OCI-LY3 (cell line): ENCODE data around the gene TACR1.
"Not testable (repeated sequence)": the region's sequence is repeated elsewhere in the genome, so short reads cannot be mapped to it uniquely, and the experiment has no call there.

Source experiments
- EZH2phosphoT487 ChIP-seq: fragments of 200-600 bp; shearing (Covaris generic); IDR thresholded peaks from 2 replicates; pipeline ENCODE4 v1.6.1; 2018; ENCODE audit warnings: antibody characterized with exemption, mixed run types, low read depth
- TF ChIP-seq, protein P1 (sequence below): fragments of 200-600, 300-600 bp; sonication (generic); IDR thresholded peaks from 2 replicates; pipeline ENCODE4 v1.5.1; 2014; ENCODE audit warnings: antibody characterized with exemption, low read length, low read depth

GRCh38 chr2:75171423-75171822 lies 27.9 kb downstream of the TACR1 start:
- TF ChIP-seq, protein P1, sequence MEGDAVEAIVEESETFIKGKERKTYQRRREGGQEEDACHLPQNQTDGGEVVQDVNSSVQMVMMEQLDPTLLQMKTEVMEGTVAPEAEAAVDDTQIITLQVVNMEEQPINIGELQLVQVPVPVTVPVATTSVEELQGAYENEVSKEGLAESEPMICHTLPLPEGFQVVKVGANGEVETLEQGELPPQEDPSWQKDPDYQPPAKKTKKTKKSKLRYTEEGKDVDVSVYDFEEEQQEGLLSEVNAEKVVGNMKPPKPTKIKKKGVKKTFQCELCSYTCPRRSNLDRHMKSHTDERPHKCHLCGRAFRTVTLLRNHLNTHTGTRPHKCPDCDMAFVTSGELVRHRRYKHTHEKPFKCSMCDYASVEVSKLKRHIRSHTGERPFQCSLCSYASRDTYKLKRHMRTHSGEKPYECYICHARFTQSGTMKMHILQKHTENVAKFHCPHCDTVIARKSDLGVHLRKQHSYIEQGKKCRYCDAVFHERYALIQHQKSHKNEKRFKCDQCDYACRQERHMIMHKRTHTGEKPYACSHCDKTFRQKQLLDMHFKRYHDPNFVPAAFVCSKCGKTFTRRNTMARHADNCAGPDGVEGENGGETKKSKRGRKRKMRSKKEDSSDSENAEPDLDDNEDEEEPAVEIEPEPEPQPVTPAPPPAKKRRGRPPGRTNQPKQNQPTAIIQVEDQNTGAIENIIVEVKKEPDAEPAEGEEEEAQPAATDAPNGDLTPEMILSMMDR = not testable (repeated sequence)
- not testable (repeated sequence) for TF ChIP-seq EZH2phosphoT487
